Measurements from ENCODE around the gene PRIMA1. TPM values are rescaled to one million over a fixed set of nuclear protein-coding genes. Genes with fewer than 3 reads are reported as not detected.

Gene PRIMA1
- total and polyA plus RNA-seq, 12 donors: 1.8 to 16.3 (median 4.1) TPM

GRCh38 chr14:93799989-93800921 lies 12.0 kb upstream of the PRIMA1 start:
- intact Hi-C loops (cut with DNase I): no loop called here
- Histone ChIP-seq H3K4me1 (no peaks in the 10 kb centered on the region), H3K27ac (no peak overlapping the region), H3K27me3 (peaks cover 0 to 28% (median 7%) of the 10 kb centered on the region in 7 donors), H3K4me3 (no peak overlapping the region), H3K9me3 (no peaks in the 10 kb centered on the region), H3K36me3 (no peaks in the 10 kb centered on the region)
- TF ChIP-seq CTCF (IDR thresholded peaks at IDR 0.05): no peak
- ATAC-seq (peak in 2 of 8 donors; percentile 31 to 56), DNase-seq (no peak)
- 68 to 71% methylated on average over 8 of the region's 8 CpGs for WGBS, 2 donors

- Histone ChIP-seq H3K27me3 (peaks cover 0 to 28% (median 7%) of the 10 kb centered on the region in 7 donors), H3K4me3 (no peak overlapping the region), H3K27ac (no peak overlapping the region), H3K4me1 (no peaks in the 10 kb centered on the region), H3K9me3 (no peaks in the 10 kb centered on the region), H3K36me3 (no peaks in the 10 kb centered on the region)
- no peak for TF ChIP-seq CTCF (IDR thresholded peaks at IDR 0.05)
- WGBS, 2 donors: 87% methylated on average over 4 of the region's 4 CpGs
- ATAC-seq (no peak), DNase-seq (no peak)
- intact Hi-C loops (cut with DNase I): no loop called here
Observed at GRCh38 chr14:93799617-93799988, 11.3 kb upstream of the PRIMA1 start.

- Histone ChIP-seq H3K27ac (no peak overlapping the region), H3K4me3 (no peak overlapping the region), H3K9me3 (no peaks in the 10 kb centered on the region), H3K27me3 (peaks cover 0 to 29% (median 7%) of the 10 kb centered on the region in 7 donors), H3K4me1 (no peaks in the 10 kb centered on the region), H3K36me3 (no peaks in the 10 kb centered on the region)
- WGBS, 2 donors: 85 to 89% methylated on average over 12 of the region's 12 CpGs
- ATAC-seq: no peak
- no peak for TF ChIP-seq CTCF (IDR thresholded peaks at IDR 0.05)
- DNase-seq: no peak
- intact Hi-C loops (cut with DNase I): no loop called here
Observed at GRCh38 chr14:93797536-93797935, 9.3 kb upstream of the PRIMA1 start.

GRCh38 chr14:93797071-93797470 lies 8.8 kb upstream of the PRIMA1 start:
- 67 to 86% methylated on average over 4 of the region's 4 CpGs for WGBS, 2 donors
- Histone ChIP-seq H3K9me3 (no peaks in the 10 kb centered on the region), H3K36me3 (no peaks in the 10 kb centered on the region), H3K4me3 (no peak overlapping the region), H3K4me1 (no peaks in the 10 kb centered on the region), H3K27me3 (peaks cover 0 to 29% (median 7%) of the 10 kb centered on the region in 7 donors), H3K27ac (no peak overlapping the region)
- no peak for DNase-seq
- TF ChIP-seq CTCF (IDR thresholded peaks at IDR 0.05): no peak
- ATAC-seq: no peak
- intact Hi-C loops (cut with DNase I): no loop called here

All from heart right ventricle (tissue), 16 donors.